Fibroblast of peridontal ligament (primary cell): ENCODE results near the gene ZMYND8.
"Not testable (repeated sequence)": the region's sequence is repeated elsewhere in the genome, so short reads cannot be mapped to it uniquely, and the experiment has no call there.

ENCODE experiments used
- DNase-seq: peaks from one replicate; pipeline ENCODE4 v3.0.0-alpha.2; 2010; ENCODE audit errors: extremely low read depth

ZMYND8 gene

GRCh38 chr20:47204008-47204849 lies 152.3 kb downstream of the ZMYND8 start:
- DNase-seq = peak; percentile 13

- no peak for DNase-seq
Measured at GRCh38 chr20:47202733-47203667, 153.5 kb downstream of the ZMYND8 start.

- no peak for DNase-seq
Measured at GRCh38 chr20:47201074-47201730, 155.3 kb downstream of the ZMYND8 start.

DNA sequence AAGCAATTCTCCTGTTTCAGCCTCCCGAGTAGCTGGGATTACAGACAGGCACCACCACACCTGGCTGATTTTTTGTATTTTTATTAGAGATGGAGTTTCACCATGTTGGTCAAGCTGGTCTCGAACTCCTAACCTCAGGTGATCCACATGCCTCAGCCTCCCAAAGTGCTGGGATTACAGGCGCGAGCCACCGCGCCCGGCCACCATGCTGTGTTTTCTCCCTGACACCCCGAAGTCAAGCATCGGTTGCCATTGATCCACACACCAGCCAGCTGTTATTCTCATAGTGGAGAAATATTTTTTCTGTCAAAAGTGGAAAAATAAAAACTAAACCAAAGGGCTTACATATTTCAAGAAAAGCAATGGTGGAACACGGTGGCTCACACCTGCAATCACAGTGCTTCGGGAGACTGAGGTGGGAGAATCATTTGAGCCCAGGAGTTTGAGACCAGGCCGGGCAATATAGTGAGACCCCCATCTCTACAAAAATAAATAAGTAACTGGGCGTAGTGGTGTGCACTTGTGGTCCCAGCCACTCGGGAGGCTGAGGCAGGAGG lies 157.4 kb downstream of the ZMYND8 start:
- no peak for DNase-seq

DNA sequence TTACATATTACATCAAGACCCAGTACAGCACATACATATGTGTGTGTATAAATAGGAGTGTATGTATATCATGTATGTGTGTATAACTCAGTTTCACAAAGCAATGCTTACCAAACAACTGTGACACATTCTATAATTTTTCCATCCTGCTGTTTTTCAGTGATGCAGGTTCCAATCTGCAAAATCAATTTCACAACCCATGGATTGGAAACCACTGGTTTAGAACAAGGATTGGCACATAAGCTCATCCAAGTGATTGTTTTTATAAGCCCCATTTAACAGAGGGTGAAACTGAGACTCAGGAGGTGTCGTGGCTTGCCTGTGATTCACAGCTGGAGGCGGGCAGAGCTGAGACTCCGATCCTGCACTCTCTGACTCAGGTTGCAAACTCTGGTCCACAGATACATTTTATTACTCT lies 158.2 kb downstream of the ZMYND8 start:
- DNase-seq = no peak

GRCh38 chr20:47196091-47197081 lies 160.1 kb downstream of the ZMYND8 start:
- DNase-seq = peak; percentile 59

DNA sequence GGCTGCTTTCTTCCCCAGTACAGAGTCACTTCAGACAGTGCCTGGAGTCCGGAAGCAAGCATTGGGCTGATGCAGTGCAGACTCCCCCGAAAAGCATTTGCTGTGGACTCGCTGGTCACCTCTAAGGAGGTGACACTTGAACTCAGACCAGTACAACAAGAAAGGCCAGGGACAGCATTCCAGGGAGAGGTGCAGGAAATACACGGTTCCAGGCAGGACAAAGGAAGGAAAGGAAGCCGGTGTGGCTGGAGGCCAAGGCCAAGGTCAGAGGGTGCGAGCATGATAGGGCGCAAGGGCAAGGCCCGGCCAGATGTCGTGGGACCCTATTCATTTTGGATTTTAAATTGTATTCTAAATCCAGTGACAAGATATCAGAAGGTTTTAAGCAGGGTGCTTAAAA lies 160.9 kb downstream of the ZMYND8 start:
- DNase-seq = no peak

DNA sequence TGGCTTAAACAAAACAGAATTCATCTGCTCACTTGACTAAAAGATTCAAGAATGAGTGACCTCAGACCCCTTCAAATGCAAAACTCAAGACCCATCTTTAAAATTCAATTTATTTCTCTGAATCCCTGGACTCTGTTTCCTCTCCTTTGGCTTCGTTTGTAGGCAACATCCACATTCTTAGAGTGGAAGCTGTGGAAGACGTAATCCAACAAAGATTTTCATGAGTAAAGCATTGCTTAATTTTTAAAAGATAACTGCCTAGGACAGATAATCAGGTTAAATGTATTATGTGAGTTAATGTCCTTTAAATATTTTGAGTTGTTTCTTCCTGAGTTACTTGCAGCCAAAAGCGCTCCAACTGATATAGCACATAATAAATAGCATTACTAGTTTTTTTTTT lies 164.5 kb downstream of the ZMYND8 start:
- no peak for DNase-seq

DNA sequence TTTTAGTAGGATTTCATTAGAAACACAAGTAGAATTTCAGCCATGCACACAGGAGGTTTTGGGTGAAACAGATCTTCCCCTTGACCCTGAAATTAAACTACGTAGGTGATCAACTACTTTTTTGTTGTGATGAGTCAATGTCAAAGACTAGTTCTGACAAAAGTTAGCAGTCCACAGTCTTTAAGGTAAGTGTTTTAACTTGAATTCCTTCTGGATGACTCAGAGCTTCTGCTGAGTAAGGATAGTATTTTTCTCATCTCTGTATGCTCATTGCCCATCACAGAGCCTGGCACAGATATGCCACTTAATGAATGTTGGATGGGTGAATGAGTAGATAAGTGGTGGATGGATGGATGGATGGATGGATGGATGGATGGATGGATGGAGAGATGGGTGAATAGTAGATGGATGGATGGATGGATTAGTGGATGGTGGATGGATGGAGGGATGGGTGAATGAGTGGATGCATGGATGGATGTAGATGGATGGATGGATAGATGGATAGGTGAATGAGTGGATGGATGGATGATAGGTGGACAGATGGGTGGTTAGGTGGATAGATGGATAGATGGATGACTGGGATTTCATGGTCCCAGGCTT lies 165.3 kb downstream of the ZMYND8 start:
- DNase-seq = no peak

GRCh38 chr20:47189060-47189459 lies 167.4 kb downstream of the ZMYND8 start:
- peak; percentile 45 for DNase-seq

DNA sequence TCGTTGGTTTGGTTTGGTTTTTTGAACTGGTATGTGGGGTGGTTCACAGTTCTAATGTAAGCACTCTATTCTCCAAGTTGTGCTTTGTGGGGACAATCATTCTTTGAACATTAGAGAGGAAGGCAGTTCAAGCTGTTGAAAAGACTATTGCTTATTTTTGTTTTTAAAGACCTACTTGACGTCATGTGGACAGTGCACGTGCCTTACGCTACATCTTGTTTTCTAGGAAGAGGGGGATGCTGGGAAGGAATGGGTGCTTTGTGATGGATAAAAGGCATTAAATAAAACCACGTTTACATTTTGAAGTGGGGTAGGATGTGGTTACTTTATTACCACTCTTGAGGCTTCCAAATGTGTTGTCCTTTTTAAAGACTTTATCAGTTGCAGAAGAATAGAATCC lies 168.0 kb downstream of the ZMYND8 start:
- no peak for DNase-seq

DNA sequence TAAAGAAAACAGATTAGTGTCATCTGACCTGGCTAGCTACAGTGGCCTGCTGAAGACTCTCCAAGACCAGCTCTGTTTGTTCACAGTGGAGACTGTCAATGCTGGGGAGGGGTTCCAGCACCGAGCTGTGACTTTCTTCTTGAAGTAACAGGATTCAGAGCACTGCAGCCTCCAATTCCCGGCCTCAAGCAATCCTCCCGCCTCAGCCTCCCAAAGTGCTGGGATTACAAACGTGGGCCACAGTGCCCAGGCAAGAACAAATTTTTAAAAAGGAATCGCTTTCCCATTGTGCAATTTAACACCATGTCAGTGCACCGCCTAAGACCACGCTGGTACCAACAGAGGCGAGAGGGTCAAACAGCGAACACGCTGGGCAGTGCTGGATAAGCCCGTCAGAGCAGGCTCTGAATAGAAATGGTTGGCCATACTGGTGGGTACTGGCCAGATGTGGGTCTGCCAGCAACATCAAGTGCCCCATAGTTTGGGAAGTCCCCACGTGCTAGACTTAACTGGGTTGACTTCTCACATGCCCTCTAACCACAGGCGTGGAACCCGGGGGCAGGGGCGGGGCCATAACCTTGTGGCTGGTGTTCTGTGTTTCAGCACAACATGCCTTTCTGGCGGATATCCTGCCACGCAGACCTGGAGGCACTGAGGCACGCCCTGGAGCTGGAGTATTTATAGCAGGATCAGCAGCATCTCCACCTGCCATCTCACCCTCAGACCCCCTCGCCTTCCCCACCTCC lies 168.9 kb downstream of the ZMYND8 start:
- DNase-seq = no peak

- no peak for DNase-seq
Measured at GRCh38 chr20:47183367-47183766, 173.1 kb downstream of the ZMYND8 start.

DNA sequence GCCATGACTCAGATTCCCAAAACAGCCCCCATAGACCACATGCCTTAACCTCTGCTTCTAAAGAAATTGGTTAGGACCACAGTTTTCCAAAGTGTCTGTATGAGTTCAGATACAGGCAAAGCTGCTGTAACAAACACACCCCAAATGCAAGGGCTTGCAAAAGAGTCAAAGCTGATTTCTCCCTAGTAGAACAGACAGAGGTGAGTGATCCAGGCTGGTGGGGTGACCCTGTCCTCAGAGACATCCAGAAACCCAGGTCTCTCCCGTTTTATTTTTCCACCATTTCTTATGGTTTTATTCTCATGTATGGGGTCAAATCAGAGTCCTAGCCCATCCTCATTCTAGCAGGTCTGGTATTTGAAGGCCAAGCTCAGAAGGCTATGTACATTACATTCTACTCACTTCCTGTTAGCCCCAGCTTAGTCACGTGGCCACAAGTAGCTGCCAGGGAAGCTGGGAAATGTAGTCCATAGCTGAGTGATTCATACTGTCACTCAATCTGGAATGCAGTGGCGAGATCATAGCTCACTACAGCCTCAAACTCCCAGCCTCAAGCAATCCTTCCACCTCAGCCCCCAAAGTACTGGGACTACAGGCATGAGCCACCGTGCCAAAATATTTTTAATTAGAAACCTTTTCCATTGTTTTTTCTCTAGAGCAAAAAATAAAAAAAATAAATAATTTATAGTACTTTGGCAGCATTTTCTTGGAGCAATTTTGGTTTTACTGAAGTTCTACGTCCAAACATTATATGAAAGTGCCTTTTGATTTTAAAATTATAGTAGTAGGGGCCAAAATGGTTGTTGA lies 175.2 kb downstream of the ZMYND8 start:
- DNase-seq = peak; percentile 57

DNA sequence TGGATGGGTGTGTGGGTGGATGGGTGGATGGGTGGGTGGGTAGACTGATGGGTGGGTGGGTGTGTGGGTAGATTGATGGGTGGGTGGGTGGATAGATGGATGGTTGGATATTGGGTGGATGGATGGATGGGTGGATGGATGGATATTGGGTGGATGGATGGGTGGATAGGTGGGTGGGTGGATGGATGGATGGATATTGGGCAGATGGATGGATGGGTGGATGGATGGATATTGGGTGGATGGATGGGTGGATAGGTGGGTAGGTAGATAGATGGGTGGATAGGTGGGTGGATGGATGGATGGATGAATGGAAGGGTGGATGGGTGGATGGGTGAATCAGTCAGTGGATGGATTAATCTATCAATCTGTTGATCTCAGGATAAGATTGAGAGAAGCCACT lies 177.2 kb downstream of the ZMYND8 start:
- no peak for DNase-seq

- no peak for DNase-seq
Measured at GRCh38 chr20:47178851-47179250, 177.6 kb downstream of the ZMYND8 start.

DNA sequence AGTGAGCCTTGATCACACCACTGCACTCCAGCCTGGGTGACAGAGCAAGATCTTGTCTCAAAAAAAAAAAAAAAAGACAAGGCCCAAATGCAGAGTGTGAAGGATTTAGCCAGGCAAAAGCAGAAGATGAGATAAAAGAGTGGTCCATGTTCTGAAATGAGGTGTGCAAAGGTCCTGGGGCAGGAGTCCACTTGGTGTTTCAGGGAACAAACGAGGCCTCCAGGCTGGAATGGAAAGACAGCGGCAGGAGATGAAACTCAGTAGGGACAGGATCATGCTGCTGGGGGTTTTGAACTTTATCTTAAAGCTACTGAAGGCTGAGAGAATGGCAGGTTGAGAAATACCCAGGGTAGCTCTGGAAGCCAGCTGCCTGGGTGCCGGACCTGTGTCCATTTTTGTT lies 178.2 kb downstream of the ZMYND8 start:
- DNase-seq = no peak

DNA sequence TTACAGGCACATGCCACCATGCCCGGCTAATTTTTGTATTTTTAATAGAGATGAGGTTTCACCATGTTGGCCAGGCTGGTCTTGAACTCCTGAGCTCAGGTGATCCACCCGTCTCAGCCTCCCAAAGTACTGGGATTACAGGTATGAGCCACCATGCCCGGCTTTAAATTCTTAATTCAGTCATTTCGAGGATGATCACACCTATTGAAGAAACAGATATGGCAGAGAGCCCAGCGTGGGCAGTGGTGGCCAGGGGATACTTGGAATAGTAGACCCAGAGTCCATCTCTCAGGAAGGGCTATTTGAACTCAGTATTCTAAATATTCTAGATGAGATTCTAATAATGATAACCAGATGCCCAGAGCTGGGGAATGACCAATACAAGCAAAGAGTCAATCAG lies 180.3 kb downstream of the ZMYND8 start:
- not testable (repeated sequence) for DNase-seq

DNA sequence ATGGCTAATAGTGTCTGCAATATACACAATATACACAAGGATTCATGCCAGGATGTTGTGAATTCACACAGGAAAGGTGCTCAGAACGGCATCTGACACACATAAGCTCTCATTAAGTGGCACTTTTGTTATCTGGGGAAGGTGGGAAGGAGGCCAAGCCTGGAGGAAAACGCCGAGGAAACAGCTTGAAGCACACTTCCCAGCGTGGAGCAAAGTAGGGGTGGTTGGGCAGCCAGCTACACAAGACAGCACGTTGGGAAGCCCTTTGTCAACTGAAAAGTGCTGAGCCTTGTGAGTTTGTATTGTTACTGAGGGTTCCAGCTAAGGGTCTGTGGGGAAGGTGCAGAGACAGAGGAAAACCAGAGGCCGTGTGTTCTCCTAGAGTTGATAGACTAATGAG lies 181.0 kb downstream of the ZMYND8 start:
- no peak for DNase-seq
